Spinal cord (tissue), 10 donors: Measurements from ENCODE around the gene IMPACT. TPM values are rescaled to one million over a fixed set of nuclear protein-coding genes. Genes with fewer than 3 reads are reported as not detected.
A peak's percentile ranks its signal among the peaks of the same experiment; 100 is the strongest.

ENCODE experiments used
- DNase-seq, 6 donors: peaks; one replicate each; pipeline versions ENCODE4 v3.0.0 to v3.0.0-alpha.2; 2013 to 2015; ENCODE audit warnings: low spot score in 6 of 6, low read depth in 4 of 6
- H3K27ac ChIP-seq: one replicate; pipeline ENCODE4 v1.5.1; 2013; ENCODE audit warnings: low read depth, low read length, control low read depth
- H3K27me3 ChIP-seq: one replicate; pipeline ENCODE4 v1.6.1; 2013; ENCODE audit warnings: low read length; ENCODE audit not compliant: control insufficient read depth, insufficient read depth
- H3K36me3 ChIP-seq: one replicate; pipeline ENCODE4 v1.6.1; 2013; ENCODE audit warnings: low read length; ENCODE audit not compliant: control insufficient read depth, insufficient read depth
- H3K4me1 ChIP-seq: one replicate; pipeline ENCODE4 v1.6.1; 2013; ENCODE audit warnings: low read length; ENCODE audit not compliant: control insufficient read depth, insufficient read depth
- H3K4me3 ChIP-seq: one replicate; pipeline ENCODE4 v1.5.1; 2013; ENCODE audit warnings: low read depth, low read length, control low read depth
- H3K9me3 ChIP-seq: one replicate; pipeline ENCODE4 v1.6.1; 2013; ENCODE audit warnings: low read length; ENCODE audit not compliant: control insufficient read depth, insufficient read depth
- WGBS: methylation state at CpG from one replicate; pipeline ENCODE4 v1.1.5; 2013; ENCODE audit warnings: missing lambda C conversion rate; ENCODE audit not compliant: insufficient coverage; 5-methylcytosine and 5-hydroxymethylcytosine counted together
- polyA plus RNA-seq, 2 donors: library from polyadenylated mRNA; unstranded; fragments of 120-200 nt; gene quantifications; one replicate each; pipeline ENCODE4 v1.2.1, GENCODE V29; 2013; ENCODE audit not compliant: insufficient read length in 2 of 2
- total RNA-seq, 2 donors: library from RNA; depleted of rRNA in 1 of 2; stranded (reverse); fragments of 120-200 nt in 1 of 2; fragments of >200 nt in 1 of 2; gene quantifications; one replicate each; pipeline versions ENCODE4 v1.2.3 to v1.2.4, GENCODE V29; 2013 to 2014
- donor health status: healthy.

Gene IMPACT
- total and polyA plus RNA-seq, 4 donors = 42.6 to 54.6 (median 49.6) TPM

GRCh38 chr18:24486684-24487083, 60.2 kb downstream of the IMPACT start:
- Histone ChIP-seq H3K4me3 (no peak overlapping the region), H3K27ac (no peak overlapping the region), H3K27me3 (no peaks in the 10 kb centered on the region), H3K4me1 (peaks cover 2% of the 10 kb centered on the region), H3K36me3 (no peaks in the 10 kb centered on the region), H3K9me3 (no peaks in the 10 kb centered on the region)
- 48% methylated on average over 9 of the region's 9 CpGs for WGBS
- DNase-seq = no peak

- no peak overlapping the region for H3K27ac ChIP-seq
- no peak overlapping the region for H3K4me3 ChIP-seq
- DNase-seq = peak; percentile 36 to 87 (median 54)
- no peaks in the 10 kb centered on the region for H3K36me3 ChIP-seq
- WGBS = no CpG with 5 or more reads among the region's 7 CpGs
- H3K4me1 ChIP-seq = peaks cover 10% of the 10 kb centered on the region
- H3K27me3 ChIP-seq = no peaks in the 10 kb centered on the region
- no peaks in the 10 kb centered on the region for H3K9me3 ChIP-seq
Measured at GRCh38 chr18:24488824-24489493, 62.5 kb downstream of the IMPACT start.

GRCh38 chr18:24490539-24490938, 64.1 kb downstream of the IMPACT start:
- no peak for DNase-seq
- H3K27me3 ChIP-seq = no peaks in the 10 kb centered on the region
- H3K4me1 ChIP-seq = peaks cover 10% of the 10 kb centered on the region
- H3K36me3 ChIP-seq = no peaks in the 10 kb centered on the region
- no peak overlapping the region for H3K27ac ChIP-seq
- no peaks in the 10 kb centered on the region for H3K9me3 ChIP-seq
- 73% methylated on average over 4 of the region's 4 CpGs for WGBS
- no peak overlapping the region for H3K4me3 ChIP-seq

- DNase-seq = peak in 1 of 6 donors; percentile 41
- H3K4me1 ChIP-seq = peaks cover 10% of the 10 kb centered on the region
- H3K4me3 ChIP-seq = no peak overlapping the region
- no peak overlapping the region for H3K27ac ChIP-seq
- no peaks in the 10 kb centered on the region for H3K9me3 ChIP-seq
- WGBS = 62% methylated on average over 20 of the region's 21 CpGs
- no peaks in the 10 kb centered on the region for H3K36me3 ChIP-seq
- no peaks in the 10 kb centered on the region for H3K27me3 ChIP-seq
Measured at GRCh38 chr18:24491927-24492834, 65.7 kb downstream of the IMPACT start.

- no peak for DNase-seq
- Histone ChIP-seq H3K27ac (no peak overlapping the region), H3K4me1 (peaks cover 8% of the 10 kb centered on the region), H3K27me3 (no peaks in the 10 kb centered on the region), H3K36me3 (no peaks in the 10 kb centered on the region), H3K9me3 (no peaks in the 10 kb centered on the region), H3K4me3 (no peak overlapping the region)
- no CpG with 5 or more reads among the region's 2 CpGs for WGBS
Measured at GRCh38 chr18:24494586-24494985, 68.1 kb downstream of the IMPACT start.

- peak in 2 of 6 donors; percentile 9 to 54 for DNase-seq
- H3K27ac ChIP-seq = no peak overlapping the region
- WGBS = 80% methylated on average over 1 of the region's 1 CpG
Measured at GRCh38 chr18:24497031-24497754, 70.7 kb downstream of the IMPACT start.

GRCh38 chr18:24499814-24500213, 73.3 kb downstream of the IMPACT start:
- no peak overlapping the region for H3K4me3 ChIP-seq
- no peaks in the 10 kb centered on the region for H3K27me3 ChIP-seq
- H3K4me1 ChIP-seq = no peaks in the 10 kb centered on the region
- no peak for DNase-seq
- WGBS = 86% methylated on average over 5 of the region's 5 CpGs
- H3K9me3 ChIP-seq = no peaks in the 10 kb centered on the region
- no peaks in the 10 kb centered on the region for H3K36me3 ChIP-seq
- no peak overlapping the region for H3K27ac ChIP-seq

More at GRCh38 chr18:24497031-24497754, 70.7 kb downstream of the IMPACT start:
- no peak overlapping the region for H3K4me3 ChIP-seq
- H3K9me3 ChIP-seq = no peaks in the 10 kb centered on the region
- H3K4me1 ChIP-seq = peaks cover 5% of the 10 kb centered on the region
- H3K36me3 ChIP-seq = no peaks in the 10 kb centered on the region
- no peaks in the 10 kb centered on the region for H3K27me3 ChIP-seq

- Histone ChIP-seq H3K4me3 (no peak overlapping the region), H3K27me3 (no peaks in the 10 kb centered on the region), H3K27ac (no peak overlapping the region), H3K9me3 (no peaks in the 10 kb centered on the region), H3K36me3 (no peaks in the 10 kb centered on the region), H3K4me1 (no peaks in the 10 kb centered on the region)
- no peak for DNase-seq
- 92% methylated on average over 2 of the region's 2 CpGs for WGBS
Measured at GRCh38 chr18:24500217-24500616, 73.7 kb downstream of the IMPACT start.

- Histone ChIP-seq H3K36me3 (no peaks in the 10 kb centered on the region), H3K27me3 (no peaks in the 10 kb centered on the region), H3K27ac (no peak overlapping the region), H3K4me3 (no peak overlapping the region), H3K4me1 (no peaks in the 10 kb centered on the region), H3K9me3 (no peaks in the 10 kb centered on the region)
- WGBS = 79% methylated on average over 6 of the region's 6 CpGs
- DNase-seq = no peak
Measured at GRCh38 chr18:24500766-24501165, 74.3 kb downstream of the IMPACT start.
